ENCODE data around the gene DNAJC15. TPM values are rescaled to one million over a fixed set of nuclear protein-coding genes. Genes with fewer than 3 reads are reported as not detected.
"Not testable (repeated sequence)": the region's sequence is repeated elsewhere in the genome, so short reads cannot be mapped to it uniquely, and the experiment has no call there.

The DNAJC15 gene
- total RNA-seq, 2 experiments from 2014 or later, result 2.2 TPM; not detected in 1

GRCh38 chr13:43041369-43041921, 18.1 kb downstream of the DNAJC15 start:
- intact Hi-C loops (cut with micrococcal nuclease; ENCODE audit: unreplicated experiment), result no loop called here
- POLR2A ChIA-PET, result no interaction called here
- H3K4me2 ChIP-seq (ENCODE audit: low read length), result no peak overlapping the region
- CTCF ChIA-PET (ENCODE audit: unreplicated experiment), result no interaction called here
- H3K27ac ChIP-seq (ENCODE audit: low read depth, low read length, poor library complexity, severe bottlenecking), result no peak overlapping the region
- DNase-seq (ENCODE audit: low spot score), result no peak
- H3K79me2 ChIP-seq (ENCODE audit: insufficient read depth, low read depth, low read length), result no peaks in the 10 kb centered on the region
- H2AFZ ChIP-seq (ENCODE audit: low read length), result no peak overlapping the region; the same call in 1 of the 2 replicates
- H3K9me3 ChIP-seq (ENCODE audit: low read length), result peaks cover 8% of the 10 kb centered on the region; the same call in 1 of the 2 replicates
- peaks cover 42% of the 10 kb centered on the region for H3K4me1 ChIP-seq (ENCODE audit: insufficient read depth, low read length, poor library complexity, severe bottlenecking)
- H3K9me2 ChIP-seq (ENCODE audit: insufficient read depth, low read length), result no peaks in the 10 kb centered on the region
- H4K20me1 ChIP-seq (ENCODE audit: insufficient read depth, low read length), result no peaks in the 10 kb centered on the region
- no TSS peak for BruUV-seq (replicated peaks)
- no peak for TF ChIP-seq EZH2phosphoT487 (IDR thresholded peaks at IDR 0.05; ENCODE audit: borderline replicate concordance, low read depth, low read length)
- TF ChIP-seq, protein P1, sequence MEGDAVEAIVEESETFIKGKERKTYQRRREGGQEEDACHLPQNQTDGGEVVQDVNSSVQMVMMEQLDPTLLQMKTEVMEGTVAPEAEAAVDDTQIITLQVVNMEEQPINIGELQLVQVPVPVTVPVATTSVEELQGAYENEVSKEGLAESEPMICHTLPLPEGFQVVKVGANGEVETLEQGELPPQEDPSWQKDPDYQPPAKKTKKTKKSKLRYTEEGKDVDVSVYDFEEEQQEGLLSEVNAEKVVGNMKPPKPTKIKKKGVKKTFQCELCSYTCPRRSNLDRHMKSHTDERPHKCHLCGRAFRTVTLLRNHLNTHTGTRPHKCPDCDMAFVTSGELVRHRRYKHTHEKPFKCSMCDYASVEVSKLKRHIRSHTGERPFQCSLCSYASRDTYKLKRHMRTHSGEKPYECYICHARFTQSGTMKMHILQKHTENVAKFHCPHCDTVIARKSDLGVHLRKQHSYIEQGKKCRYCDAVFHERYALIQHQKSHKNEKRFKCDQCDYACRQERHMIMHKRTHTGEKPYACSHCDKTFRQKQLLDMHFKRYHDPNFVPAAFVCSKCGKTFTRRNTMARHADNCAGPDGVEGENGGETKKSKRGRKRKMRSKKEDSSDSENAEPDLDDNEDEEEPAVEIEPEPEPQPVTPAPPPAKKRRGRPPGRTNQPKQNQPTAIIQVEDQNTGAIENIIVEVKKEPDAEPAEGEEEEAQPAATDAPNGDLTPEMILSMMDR (conservative IDR thresholded peaks at IDR 0.05; ENCODE audit: low read length), result no peak
- no peak overlapping the region for H3K4me3 ChIP-seq (ENCODE audit: low read depth, low read length, poor library complexity, severe bottlenecking)
- H3K36me3 ChIP-seq (ENCODE audit: insufficient read depth, low read length), result no peaks in the 10 kb centered on the region

- TF ChIP-seq EZH2phosphoT487 (IDR thresholded peaks at IDR 0.05; ENCODE audit: borderline replicate concordance, low read depth, low read length), result no peak
- TF ChIP-seq, protein P1 (conservative IDR thresholded peaks at IDR 0.05; ENCODE audit: low read length), result no peak
- Histone ChIP-seq H3K27ac (ENCODE audit: low read depth, low read length, poor library complexity, severe bottlenecking) (no peak overlapping the region), H3K9me3 (ENCODE audit: low read length) (peaks cover 8% of the 10 kb centered on the region; the same call in 1 of the 2 replicates), H2AFZ (ENCODE audit: low read length) (no peak overlapping the region), H3K4me3 (ENCODE audit: low read depth, low read length, poor library complexity, severe bottlenecking) (no peak overlapping the region), H3K4me2 (ENCODE audit: low read length) (no peak overlapping the region), H3K79me2 (ENCODE audit: insufficient read depth, low read depth, low read length) (no peaks in the 10 kb centered on the region), H3K36me3 (ENCODE audit: insufficient read depth, low read length) (no peaks in the 10 kb centered on the region), H3K9me2 (ENCODE audit: insufficient read depth, low read length) (no peaks in the 10 kb centered on the region), H4K20me1 (ENCODE audit: insufficient read depth, low read length) (no peaks in the 10 kb centered on the region), H3K4me1 (ENCODE audit: insufficient read depth, low read length, poor library complexity, severe bottlenecking) (peaks cover 42% of the 10 kb centered on the region)
- no TSS peak for BruUV-seq (replicated peaks)
- intact Hi-C loops (cut with micrococcal nuclease; ENCODE audit: unreplicated experiment), result no loop called here
- CTCF ChIA-PET (ENCODE audit: unreplicated experiment), result no interaction called here
- no peak for DNase-seq (ENCODE audit: low spot score)
- POLR2A ChIA-PET, result no interaction called here
These were observed 19.1 kb downstream of the DNAJC15 start for GRCh38 chr13:43042410-43042921.

- Histone ChIP-seq H3K4me1 (ENCODE audit: insufficient read depth, low read length, poor library complexity, severe bottlenecking) (peaks cover 57% of the 10 kb centered on the region), H3K27ac (ENCODE audit: low read depth, low read length, poor library complexity, severe bottlenecking) (peak overlapping the region; percentile 71), H3K4me3 (ENCODE audit: low read depth, low read length, poor library complexity, severe bottlenecking) (peak overlapping the region; percentile 31), H2AFZ (ENCODE audit: low read length) (peak overlapping the region; percentile 81), H4K20me1 (ENCODE audit: insufficient read depth, low read length) (no peaks in the 10 kb centered on the region), H3K9me2 (ENCODE audit: insufficient read depth, low read length) (no peaks in the 10 kb centered on the region), H3K79me2 (ENCODE audit: insufficient read depth, low read depth, low read length) (no peaks in the 10 kb centered on the region), H3K4me2 (ENCODE audit: low read length) (peak overlapping the region; percentile 64), H3K9me3 (ENCODE audit: low read length) (peaks cover 8% of the 10 kb centered on the region; the same call in 1 of the 2 replicates), H3K36me3 (ENCODE audit: insufficient read depth, low read length) (no peaks in the 10 kb centered on the region)
- intact Hi-C loops (cut with micrococcal nuclease; ENCODE audit: unreplicated experiment), result no loop called here
- no TSS peak for BruUV-seq (replicated peaks)
- no peak for DNase-seq (ENCODE audit: low spot score)
- ChIA-PET CTCF (ENCODE audit: unreplicated experiment) (no interaction called here), POLR2A (interaction anchor here (0.6 to 0.8 kb wide), 4 partner anchors 15 to 1177 kb away, joined by 3 read pairs; no protein-coding TSS in a partner anchor)
- TF ChIP-seq EZH2phosphoT487 (IDR thresholded peaks at IDR 0.05; ENCODE audit: borderline replicate concordance, low read depth, low read length), result no peak
- TF ChIP-seq, protein P1 (conservative IDR thresholded peaks at IDR 0.05; ENCODE audit: low read length), result no peak
These were observed 21.4 kb downstream of the DNAJC15 start for GRCh38 chr13:43044720-43045301.

DNA sequence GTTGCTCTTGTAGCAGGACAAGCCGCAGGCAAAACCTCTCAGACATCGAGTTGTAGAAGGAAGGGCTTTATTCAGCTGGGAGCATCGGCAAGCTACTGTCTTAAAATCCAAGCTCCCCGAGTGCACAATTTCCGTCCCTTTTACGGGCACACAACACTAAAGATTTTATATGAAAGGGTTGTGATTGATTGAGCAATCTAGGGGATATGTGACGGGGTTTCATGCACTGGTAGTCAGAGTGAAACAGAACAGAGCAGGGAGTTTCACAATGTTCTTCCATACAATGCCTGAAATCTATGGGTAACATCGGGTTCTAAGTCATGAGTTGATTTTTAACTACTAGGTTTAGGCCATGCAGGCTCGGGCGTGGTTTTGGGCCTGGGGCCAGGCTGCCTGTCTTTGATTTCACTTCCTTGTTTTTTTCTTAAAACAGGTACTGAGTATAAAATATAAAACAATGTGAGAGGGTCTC, 22.0 kb downstream of the DNAJC15 start:
- H3K9me3 ChIP-seq (ENCODE audit: low read length); intact Hi-C loops (cut with micrococcal nuclease; ENCODE audit: unreplicated experiment); CTCF ChIA-PET (ENCODE audit: unreplicated experiment); H4K20me1 ChIP-seq (ENCODE audit: insufficient read depth, low read length); H3K36me3 ChIP-seq (ENCODE audit: insufficient read depth, low read length); H3K9me2 ChIP-seq (ENCODE audit: insufficient read depth, low read length); H3K79me2 ChIP-seq (ENCODE audit: insufficient read depth, low read depth, low read length); BruUV-seq (replicated peaks): not testable (repeated sequence)
- Histone ChIP-seq H3K4me3 (ENCODE audit: low read depth, low read length, poor library complexity, severe bottlenecking) (peak overlapping the region; percentile 31), H2AFZ (ENCODE audit: low read length) (peak overlapping the region; percentile 81), H3K4me2 (ENCODE audit: low read length) (peak overlapping the region; percentile 64), H3K27ac (ENCODE audit: low read depth, low read length, poor library complexity, severe bottlenecking) (peak overlapping the region; percentile 71), H3K4me1 (ENCODE audit: insufficient read depth, low read length, poor library complexity, severe bottlenecking) (peaks cover 58% of the 10 kb centered on the region)
- DNase-seq (ENCODE audit: low spot score), result peak; percentile 71
- POLR2A ChIA-PET, result interaction anchor here (0.6 to 0.8 kb wide), 4 partner anchors 15 to 1177 kb away, joined by 3 read pairs; no protein-coding TSS in a partner anchor
